Stimulated activated memory B cell treated with anti-CD40 and anti-IgM and Interleukin-4, amounts not matched to agents 10 μg/mL and 1 μg/mL and 100 μg/mL, for 72 hours (primary cell): ENCODE results near the gene DNASE1L2.

ENCODE experiments used
- ATAC-seq: fragments of 150-1000 bp; cut with Tn5 transposase; 2 replicates; pipeline ENCODE4 v1.10.0; 2021
- H3K27ac Mint-ChIP-seq: one replicate; pipeline ENCODE4 v1.8.0; 2022; ENCODE audit warnings: mild to moderate bottlenecking, mixed read lengths
- H3K27me3 Mint-ChIP-seq: one replicate; pipeline ENCODE4 v1.8.0; 2022; ENCODE audit warnings: mixed read lengths
- H3K36me3 Mint-ChIP-seq: one replicate; pipeline ENCODE4 v1.8.0; 2022; ENCODE audit warnings: mixed read lengths
- H3K4me1 Mint-ChIP-seq: one replicate; pipeline ENCODE4 v1.8.0; 2022; ENCODE audit warnings: mixed read lengths
- H3K4me3 Mint-ChIP-seq: one replicate; pipeline ENCODE4 v1.8.0; 2022; ENCODE audit warnings: mild to moderate bottlenecking, moderate library complexity, mixed read lengths
- H3K9me3 Mint-ChIP-seq: one replicate; pipeline ENCODE4 v1.8.0; 2022; ENCODE audit warnings: mixed read lengths

DNASE1L2 gene, protein sequence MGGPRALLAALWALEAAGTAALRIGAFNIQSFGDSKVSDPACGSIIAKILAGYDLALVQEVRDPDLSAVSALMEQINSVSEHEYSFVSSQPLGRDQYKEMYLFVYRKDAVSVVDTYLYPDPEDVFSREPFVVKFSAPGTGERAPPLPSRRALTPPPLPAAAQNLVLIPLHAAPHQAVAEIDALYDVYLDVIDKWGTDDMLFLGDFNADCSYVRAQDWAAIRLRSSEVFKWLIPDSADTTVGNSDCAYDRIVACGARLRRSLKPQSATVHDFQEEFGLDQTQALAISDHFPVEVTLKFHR

DNA sequence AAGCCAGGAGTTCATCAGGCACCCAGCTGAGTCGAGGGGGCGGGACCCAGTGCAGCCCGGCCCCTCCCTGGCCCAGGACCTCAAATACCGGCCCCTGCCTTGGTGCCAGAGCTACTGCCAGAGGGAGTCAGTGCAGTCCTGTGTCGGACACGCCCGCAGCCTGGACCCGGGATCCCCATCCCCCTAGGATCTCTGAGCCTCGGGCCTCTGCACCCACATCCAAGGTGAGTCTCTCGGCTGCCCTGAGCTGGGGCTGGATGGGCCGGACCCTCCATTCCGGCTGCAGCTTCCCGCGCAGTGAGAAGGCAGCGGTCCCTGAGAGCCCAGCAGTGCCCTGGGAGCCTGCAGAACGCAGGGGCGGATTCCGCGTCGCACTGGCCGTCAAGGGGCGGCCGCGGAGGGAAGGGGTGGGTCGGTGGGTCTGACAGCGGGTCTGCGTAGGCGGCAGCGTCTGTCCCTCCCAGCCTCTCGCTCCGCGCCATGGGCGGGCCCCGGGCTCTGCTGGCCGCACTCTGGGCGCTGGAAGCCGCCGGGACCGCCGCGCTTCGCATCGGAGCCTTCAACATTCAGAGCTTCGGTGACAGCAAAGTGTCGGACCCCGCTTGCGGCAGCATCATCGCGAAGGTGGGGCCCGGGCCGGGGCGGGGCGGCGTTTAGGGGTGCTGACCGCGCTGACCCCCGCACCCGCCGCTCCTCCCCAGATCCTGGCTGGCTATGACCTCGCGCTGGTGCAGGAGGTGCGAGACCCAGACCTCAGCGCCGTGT, at the start of gene DNASE1L2:
Gene DNASE1L2 (plus strand): TSS at position 108 of the 765 bp plus-strand sequence. CDS start 373 bp downstream, at position 481.
- no peak for ATAC-seq
- H3K9me3 Mint-ChIP-seq: no peaks in the 10 kb centered on the region

DNA sequence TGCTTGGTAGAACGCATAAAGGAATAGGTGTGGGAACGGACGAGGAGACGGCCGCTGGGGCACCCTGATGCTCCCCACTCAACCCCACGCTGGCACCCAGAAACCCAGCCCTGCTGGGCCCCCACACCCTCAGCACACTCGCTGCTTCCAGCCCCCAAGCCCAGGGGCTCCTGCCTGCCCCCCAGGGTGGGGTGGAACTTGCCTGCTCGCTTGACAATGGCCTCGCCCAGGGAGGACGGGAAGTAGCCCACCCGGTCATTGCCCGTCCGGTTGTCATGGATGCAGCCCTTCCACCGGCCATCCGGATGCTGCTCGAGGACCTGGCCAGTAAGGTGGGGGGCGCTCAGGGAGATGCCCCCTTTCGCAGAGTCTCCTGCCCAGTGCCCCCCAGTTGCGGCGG, 49.7 kb upstream of the DNASE1L2 start:
- Mint-ChIP-seq H3K4me1 (peaks cover 18% of the 10 kb centered on the region), H3K4me3 (no peak overlapping the region), H3K27ac (no peak overlapping the region), H3K27me3 (peaks cover 14% of the 10 kb centered on the region), H3K36me3 (no peaks in the 10 kb centered on the region), H3K9me3 (no peaks in the 10 kb centered on the region)
- ATAC-seq: peak; percentile 13

More for the DNA sequence above, at the start of gene DNASE1L2:
- no peaks in the 10 kb centered on the region for H3K4me1 Mint-ChIP-seq
- H3K27ac Mint-ChIP-seq: no peak within 1 kb of the TSS
- H3K4me3 Mint-ChIP-seq: no peak within 1 kb of the TSS
- peaks cover 39% of the 10 kb centered on the region for H3K36me3 Mint-ChIP-seq
- no peaks in the 10 kb centered on the region for H3K27me3 Mint-ChIP-seq

DNA sequence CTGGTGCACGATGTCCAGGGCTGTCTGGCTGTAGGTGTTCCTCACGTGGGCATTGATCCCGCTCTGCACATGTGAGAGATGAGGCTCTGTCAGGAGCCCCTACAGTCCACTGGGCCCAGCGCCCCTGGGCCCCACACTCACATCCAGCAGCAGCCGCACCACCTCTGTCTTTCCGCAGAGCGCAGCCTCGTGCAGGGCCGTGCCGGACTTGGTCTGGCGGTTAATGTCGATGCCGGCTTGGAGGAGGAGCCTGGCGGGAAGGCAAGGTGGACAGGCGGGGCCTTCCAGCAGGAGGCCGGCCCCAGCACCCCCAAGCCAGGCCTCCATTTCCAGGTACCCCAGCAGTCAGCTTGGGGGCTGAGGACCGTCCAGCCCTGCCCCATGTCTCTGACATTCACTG, 49.0 kb upstream of the DNASE1L2 start:
- Mint-ChIP-seq H3K36me3 (no peaks in the 10 kb centered on the region), H3K4me1 (peaks cover 18% of the 10 kb centered on the region), H3K4me3 (no peak overlapping the region), H3K27ac (no peak overlapping the region), H3K9me3 (no peaks in the 10 kb centered on the region), H3K27me3 (peaks cover 22% of the 10 kb centered on the region)
- ATAC-seq: no peak

DNA sequence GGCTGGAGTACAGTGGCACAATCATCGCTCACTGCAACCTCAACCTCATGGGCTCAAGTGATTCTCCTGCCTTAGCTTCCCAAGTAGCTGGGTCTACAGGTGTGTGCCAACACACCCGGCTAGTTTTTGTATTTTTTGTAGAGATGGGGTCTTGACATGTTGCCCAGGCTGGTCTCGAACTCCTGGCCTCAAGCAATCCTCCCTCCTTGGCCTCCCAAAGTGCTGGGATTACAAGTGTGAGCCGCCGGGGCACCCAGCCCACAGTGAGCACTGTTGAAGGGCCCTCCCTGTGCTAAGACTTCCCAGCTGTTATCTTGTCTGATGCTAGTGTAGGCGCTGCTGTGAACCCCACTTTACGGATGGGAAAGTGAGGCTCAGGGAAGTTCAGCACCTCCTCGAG, 47.8 kb upstream of the DNASE1L2 start:
- Mint-ChIP-seq H3K36me3 (no peaks in the 10 kb centered on the region), H3K4me1 (peaks cover 13% of the 10 kb centered on the region), H3K9me3 (no peaks in the 10 kb centered on the region), H3K27ac (no peak overlapping the region), H3K4me3 (no peak overlapping the region), H3K27me3 (peaks cover 30% of the 10 kb centered on the region)
- ATAC-seq: no peak

DNA sequence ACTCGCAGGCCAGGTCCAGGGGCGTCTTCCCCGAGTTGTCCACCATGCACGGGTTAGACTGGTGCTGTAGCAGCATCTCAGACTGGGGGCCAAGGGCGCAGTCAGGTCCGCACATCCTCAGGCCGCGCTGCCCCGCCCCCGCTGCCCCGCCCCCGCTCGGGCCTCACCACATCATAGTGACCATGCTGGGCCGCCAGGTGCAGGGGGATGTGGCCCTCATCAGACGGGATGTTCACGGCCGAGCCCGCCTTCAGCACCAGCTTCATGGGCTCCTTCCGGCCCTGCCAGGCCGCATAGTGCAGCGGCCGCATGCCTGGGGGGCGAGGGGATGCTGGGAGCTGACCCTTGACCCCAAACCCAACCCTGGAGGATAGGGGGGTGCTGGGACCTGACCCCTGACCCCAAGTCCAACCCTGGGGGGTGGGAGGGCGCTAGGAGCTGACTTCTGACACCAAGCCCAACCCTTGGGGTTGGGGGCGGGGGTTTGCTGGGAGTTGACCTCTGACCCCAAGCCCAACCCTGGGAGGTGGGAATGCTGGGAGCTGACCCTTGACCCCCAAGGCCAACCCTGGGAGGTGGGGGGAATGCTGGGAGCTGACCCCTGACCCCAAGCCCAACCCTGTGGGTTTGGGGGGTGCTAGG, 46.9 kb upstream of the DNASE1L2 start:
- no peak overlapping the region for H3K27ac Mint-ChIP-seq
- peaks cover 34% of the 10 kb centered on the region for H3K27me3 Mint-ChIP-seq
- H3K36me3 Mint-ChIP-seq: no peaks in the 10 kb centered on the region
- peaks cover 5% of the 10 kb centered on the region for H3K4me1 Mint-ChIP-seq
- ATAC-seq: no peak
- H3K9me3 Mint-ChIP-seq: no peaks in the 10 kb centered on the region
- H3K4me3 Mint-ChIP-seq: no peak overlapping the region

DNA sequence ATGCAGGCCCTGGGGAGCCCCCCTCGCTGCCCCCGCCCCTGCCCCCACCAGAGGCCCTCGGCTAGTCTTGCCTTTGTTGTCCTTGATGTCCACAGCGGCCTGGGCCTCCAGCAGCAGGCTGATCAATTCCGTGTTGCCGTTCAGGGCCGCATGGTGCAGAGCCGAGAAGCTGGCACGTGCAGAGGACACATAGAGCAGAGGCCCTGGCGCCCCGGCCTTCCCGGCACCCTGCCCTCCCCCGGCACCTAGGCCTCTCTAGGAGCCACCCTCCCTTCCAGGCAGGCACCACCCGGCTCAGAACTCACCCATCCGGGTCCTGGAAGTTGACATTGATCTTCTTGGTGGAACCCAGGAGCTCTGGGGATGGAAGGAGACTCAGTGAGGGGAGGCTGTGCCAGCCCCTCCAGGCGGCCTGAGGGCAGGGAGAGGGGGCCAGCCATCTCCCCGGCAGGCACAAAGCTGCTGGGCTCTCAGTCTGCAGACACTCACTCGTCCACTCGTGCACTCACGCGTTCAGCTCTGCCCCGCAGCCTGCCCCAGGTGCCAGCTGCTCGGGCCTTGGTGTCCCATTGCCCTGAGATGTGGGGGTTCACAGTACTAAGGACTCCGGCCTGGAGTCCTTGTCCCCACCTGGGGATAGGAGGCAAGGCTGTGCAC, 46.1 kb upstream of the DNASE1L2 start:
- no peaks in the 10 kb centered on the region for H3K9me3 Mint-ChIP-seq
- peaks cover 34% of the 10 kb centered on the region for H3K27me3 Mint-ChIP-seq
- ATAC-seq: no peak
- no peak overlapping the region for H3K4me3 Mint-ChIP-seq
- H3K27ac Mint-ChIP-seq: peak overlapping the region; percentile 46
- peaks cover 5% of the 10 kb centered on the region for H3K4me1 Mint-ChIP-seq
- no peaks in the 10 kb centered on the region for H3K36me3 Mint-ChIP-seq

DNA sequence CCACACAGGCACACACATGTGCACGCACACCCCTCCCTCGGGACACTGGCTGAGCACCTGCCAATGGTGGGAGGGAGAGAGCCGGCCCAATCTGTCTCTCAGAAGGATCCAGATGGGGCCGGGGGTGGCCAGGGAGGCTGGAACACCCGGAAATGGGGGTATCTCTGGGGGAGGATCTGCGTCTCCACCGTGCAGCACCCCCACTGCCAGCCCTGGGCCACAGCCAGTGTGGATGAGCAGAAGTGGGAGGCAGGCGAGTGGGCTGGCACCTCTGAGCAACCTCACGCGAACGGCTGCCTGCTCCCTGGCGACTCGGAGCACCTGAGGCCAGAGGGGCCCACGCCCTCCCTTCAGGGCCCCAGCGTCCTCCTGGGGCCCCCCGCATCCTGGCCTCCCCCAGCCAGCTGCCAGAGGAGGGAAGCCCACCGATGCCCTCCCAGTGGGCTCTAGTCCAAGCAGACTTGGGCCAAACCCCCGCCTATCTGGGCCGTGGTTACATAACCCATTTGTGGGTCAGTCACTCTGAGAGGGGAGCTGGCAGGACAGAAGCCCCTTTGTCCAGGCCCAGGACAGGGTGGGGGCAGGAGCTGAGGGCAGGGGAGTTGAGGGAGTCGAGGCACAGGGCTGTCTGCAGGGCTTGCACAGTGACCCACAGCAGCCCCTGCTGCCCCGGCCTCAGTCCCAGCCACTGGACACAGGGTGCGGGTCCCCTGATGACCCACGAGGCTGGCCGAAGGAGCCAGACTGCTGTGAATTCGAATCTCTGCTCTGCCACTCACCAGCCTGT, 45.4 kb upstream of the DNASE1L2 start:
- no peaks in the 10 kb centered on the region for H3K36me3 Mint-ChIP-seq
- no peak for ATAC-seq
- H3K4me3 Mint-ChIP-seq: no peak overlapping the region
- peaks cover 40% of the 10 kb centered on the region for H3K27me3 Mint-ChIP-seq
- peaks cover 11% of the 10 kb centered on the region for H3K4me1 Mint-ChIP-seq
- H3K9me3 Mint-ChIP-seq: no peaks in the 10 kb centered on the region
- peak overlapping the region; percentile 46 for H3K27ac Mint-ChIP-seq

DNA sequence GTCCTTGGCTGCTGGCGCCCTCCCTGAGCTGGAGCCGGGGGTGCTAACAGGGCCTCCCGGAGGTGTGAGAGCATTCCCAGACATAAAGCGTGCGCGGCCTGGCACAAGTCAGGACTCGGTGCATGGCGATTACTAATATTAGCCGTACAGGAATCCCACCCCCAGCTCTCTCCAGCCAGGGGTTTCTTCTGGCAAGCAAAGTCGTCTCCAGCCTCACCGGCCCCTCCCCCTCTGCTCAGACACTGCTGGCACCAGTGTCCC, 44.9 kb upstream of the DNASE1L2 start:
- Mint-ChIP-seq H3K9me3 (no peaks in the 10 kb centered on the region), H3K36me3 (no peaks in the 10 kb centered on the region), H3K27me3 (peaks cover 40% of the 10 kb centered on the region), H3K4me3 (no peak overlapping the region), H3K27ac (no peak overlapping the region), H3K4me1 (peaks cover 11% of the 10 kb centered on the region)
- ATAC-seq: no peak

DNA sequence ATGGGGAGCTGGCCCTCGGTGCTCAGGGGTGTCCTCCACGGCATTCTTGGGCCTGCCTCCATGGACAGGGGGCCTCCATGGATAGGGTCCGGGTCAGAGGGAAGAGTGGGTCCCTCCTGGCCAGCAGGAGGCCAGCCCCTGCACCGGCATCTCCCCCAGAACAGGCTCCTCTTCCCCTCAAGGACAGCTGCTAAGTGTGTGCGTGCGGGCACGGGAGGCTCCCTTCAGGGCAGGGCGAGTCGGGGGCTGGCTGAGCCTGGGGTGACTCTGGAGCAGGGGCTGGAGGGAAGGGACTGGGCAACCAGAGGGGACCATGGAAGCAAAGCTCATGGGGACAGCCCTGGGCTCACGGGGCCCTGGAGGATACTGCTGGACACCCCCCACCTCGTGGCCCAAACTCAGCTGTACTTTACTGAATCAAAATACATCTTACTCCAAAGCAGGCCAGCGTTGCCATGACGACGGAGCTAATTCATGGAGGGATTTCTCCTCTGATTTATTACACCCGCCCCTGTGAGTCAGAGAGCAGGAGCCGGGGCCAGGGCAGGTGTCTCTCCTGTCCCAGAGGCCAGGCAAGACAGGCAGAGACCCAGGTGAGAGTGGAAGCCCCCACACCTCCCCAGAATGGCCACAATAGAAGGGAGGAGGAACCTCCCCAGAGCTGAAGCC, 41.9 kb upstream of the DNASE1L2 start:
- Mint-ChIP-seq H3K4me1 (peaks cover 17% of the 10 kb centered on the region), H3K27ac (no peak overlapping the region), H3K9me3 (no peaks in the 10 kb centered on the region), H3K36me3 (no peaks in the 10 kb centered on the region), H3K27me3 (peaks cover 65% of the 10 kb centered on the region), H3K4me3 (no peak overlapping the region)
- no peak for ATAC-seq

DNA sequence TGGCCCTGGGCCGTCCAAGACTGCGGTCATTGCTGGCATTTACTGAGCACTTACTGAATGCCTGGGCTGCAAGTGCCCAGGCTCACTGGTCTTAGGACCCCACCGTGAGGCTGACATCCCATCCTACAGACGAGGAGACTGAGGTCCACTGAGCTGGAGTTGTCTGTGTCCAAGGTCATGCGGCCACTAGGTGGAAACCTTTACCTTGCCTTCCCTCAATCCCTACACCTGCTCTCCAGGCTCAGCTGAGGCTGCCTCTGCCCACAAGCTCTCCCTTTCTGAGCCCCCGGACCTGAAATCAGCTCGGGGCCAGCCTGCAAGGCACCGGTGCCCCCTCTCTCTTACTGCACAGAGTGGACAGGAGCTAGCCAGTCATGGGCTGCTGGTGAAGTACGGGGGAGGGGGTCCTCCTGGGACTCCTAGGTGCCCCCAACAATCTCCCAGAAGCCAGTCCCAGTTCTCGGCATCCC, 41.4 kb upstream of the DNASE1L2 start:
- Mint-ChIP-seq H3K27me3 (peaks cover 68% of the 10 kb centered on the region), H3K27ac (no peak overlapping the region), H3K9me3 (no peaks in the 10 kb centered on the region), H3K36me3 (no peaks in the 10 kb centered on the region), H3K4me1 (peaks cover 17% of the 10 kb centered on the region), H3K4me3 (no peak overlapping the region)
- ATAC-seq: peak; percentile 60

DNA sequence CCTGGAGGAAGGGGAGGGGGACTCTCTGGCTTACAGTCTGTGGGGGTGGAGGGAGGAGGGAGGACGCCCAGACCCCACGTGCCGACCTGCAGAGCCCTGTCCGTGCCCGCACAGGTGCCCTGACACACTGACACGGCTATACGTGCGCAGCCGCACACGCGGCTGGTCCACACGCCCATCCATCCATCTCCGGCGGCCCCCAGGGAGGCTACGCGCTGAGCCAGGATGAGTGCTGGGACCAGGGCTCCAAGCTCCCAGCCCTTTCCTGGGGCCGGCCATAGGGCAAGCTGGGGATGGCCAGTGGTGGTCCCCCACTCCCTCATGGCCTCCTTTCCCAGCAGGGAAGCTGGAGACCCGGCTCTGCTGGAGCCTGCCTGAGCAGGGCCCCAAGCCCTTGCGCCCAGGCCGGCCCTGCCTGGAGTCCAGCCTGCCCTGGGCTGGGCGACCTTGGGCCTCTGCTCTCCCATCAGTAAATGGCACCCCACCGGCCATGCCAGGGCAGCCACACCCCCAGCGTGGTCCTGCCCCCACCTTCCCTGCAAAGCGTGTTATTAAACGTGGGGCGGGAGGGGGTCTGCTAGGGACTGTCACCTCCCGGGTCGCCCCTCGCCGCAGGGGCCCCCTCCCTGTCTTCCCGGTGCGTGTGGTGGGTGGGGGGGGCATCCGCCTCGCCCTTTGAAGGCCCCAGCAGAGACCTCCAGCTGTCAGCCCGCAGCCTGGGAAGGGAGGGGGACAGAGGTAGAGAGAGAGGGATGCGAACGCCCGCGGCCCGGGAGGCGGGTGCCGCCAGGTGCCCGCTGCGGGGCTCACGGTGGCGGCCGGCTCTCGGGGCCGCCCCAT, 40.7 kb upstream of the DNASE1L2 start:
- peaks cover 68% of the 10 kb centered on the region for H3K27me3 Mint-ChIP-seq
- peak overlapping the region; percentile 50 for H3K4me3 Mint-ChIP-seq
- no peaks in the 10 kb centered on the region for H3K9me3 Mint-ChIP-seq
- H3K27ac Mint-ChIP-seq: no peak overlapping the region
- no peaks in the 10 kb centered on the region for H3K36me3 Mint-ChIP-seq
- peaks cover 17% of the 10 kb centered on the region for H3K4me1 Mint-ChIP-seq
- peak; percentile 14 for ATAC-seq

DNA sequence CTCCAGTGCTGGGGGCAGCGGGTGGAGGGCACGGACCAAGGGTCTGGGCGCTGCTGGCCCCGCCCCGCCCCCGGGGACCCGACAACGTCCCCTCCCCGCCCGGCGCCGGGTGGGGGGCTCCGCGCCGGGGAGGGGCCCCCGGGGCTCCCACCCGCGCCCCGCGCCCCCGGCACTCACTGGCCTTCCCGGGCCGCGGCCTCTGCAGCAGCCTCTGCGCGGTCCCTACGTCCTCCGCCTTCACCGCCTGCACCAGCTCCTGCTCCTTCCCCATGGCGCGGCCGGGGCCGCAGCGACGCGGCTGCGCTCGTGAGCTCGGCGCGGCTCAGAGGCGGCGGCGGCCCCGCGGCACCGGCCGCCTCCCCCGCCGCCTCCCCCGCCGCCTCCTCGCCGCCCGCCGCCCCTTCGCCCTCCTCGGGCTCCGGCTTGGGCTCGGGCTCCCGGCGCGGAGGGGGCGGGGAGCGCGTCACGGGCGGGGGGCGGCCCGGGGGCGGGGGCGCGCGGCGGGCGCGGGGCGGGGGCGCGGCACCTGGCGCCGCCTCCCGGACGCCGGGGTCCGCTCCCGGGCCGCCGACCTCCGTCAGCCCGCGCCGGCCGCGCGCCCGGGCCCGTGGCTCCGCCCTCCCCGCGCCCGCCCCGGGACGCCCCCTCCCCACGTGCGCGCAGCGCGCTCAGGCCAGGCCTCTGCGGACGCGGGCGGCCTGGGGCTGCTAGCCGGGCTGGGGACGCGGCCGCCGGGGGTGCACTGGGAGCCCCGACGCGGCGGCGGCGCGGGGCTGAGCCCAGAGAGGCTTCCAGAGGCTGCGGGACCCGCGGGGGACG, 39.9 kb upstream of the DNASE1L2 start, which contains the start of gene CASKIN1:
Gene CASKIN1 (minus strand): TSS at position 444 of the 819 bp plus-strand sequence. CDS start 173 bp downstream, at position 271.
- Mint-ChIP-seq H3K27me3 (peaks cover 66% of the 10 kb centered on the region), H3K27ac (peak within 1 kb of the TSS; percentile 48), H3K36me3 (no peaks in the 10 kb centered on the region), H3K9me3 (no peaks in the 10 kb centered on the region), H3K4me3 (peak within 1 kb of the TSS; percentile 60), H3K4me1 (peaks cover 17% of the 10 kb centered on the region)
- ATAC-seq: peak; percentile 43

DNA sequence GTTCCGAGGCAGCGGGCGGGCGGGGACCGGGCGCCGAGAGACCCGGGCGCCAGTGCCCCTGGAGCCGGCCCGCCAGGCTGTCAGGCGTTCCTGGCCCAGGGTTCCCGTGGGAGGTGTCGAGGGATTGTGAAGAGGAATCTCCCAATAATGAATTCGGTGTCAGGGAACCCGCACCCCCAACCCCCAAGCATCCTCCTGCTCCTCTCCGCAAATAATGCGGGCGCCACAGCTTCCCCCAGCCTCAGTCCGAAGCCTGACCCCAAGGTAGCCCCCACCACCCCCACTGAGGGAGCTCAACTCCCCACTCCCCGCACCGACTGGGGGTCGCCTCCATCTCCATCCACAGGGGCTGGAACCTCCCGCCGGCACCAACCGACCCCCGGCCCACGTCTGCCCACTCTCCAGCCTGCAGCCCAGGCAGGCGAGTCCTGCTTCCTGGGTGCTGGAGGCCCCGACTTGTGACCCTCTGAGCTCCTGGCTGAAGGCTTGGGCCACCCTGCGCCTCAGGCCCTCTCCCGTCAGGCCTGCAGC, 39.2 kb upstream of the DNASE1L2 start:
- H3K4me3 Mint-ChIP-seq: peak overlapping the region; percentile 60
- H3K4me1 Mint-ChIP-seq: peaks cover 17% of the 10 kb centered on the region
- H3K27ac Mint-ChIP-seq: peak overlapping the region; percentile 48
- H3K27me3 Mint-ChIP-seq: peaks cover 60% of the 10 kb centered on the region
- no peaks in the 10 kb centered on the region for H3K36me3 Mint-ChIP-seq
- ATAC-seq: no peak
- H3K9me3 Mint-ChIP-seq: no peaks in the 10 kb centered on the region
